A673 (cell line): ENCODE data around the gene HOXA5.

Source experiments
- CTCF ChIP-seq: fragments of 300-800, 200-600 bp; sonication (generic); conservative IDR thresholded peaks from 2 replicates; pipeline ENCODE4 v1.5.1; 2017; ENCODE audit warnings: low read depth, mild to moderate bottlenecking, antibody characterized with exemption, low read length, moderate library complexity, mixed read lengths
- EZH2 ChIP-seq: fragments of 200-600 bp; sonication (generic); IDR thresholded peaks from 2 replicates; pipeline ENCODE4 v1.6.1; 2017; ENCODE audit warnings: borderline replicate concordance, low read depth, mild to moderate bottlenecking, mixed read lengths, antibody characterized with exemption, low read length; ENCODE audit not compliant: poor library complexity, severe bottlenecking

GRCh38 chr7:27116962-27117886 lies 26.3 kb downstream of the HOXA5 start:
- TF ChIP-seq CTCF = no peak
- TF ChIP-seq EZH2 = no peak
